Stimulated activated CD8-positive, alpha-beta memory T cell treated with anti-CD3 and anti-CD28 coated beads, Interleukin-12 subunit alpha, Interleukin-12 subunit beta, amount 100 ng/mL, for 1 hour (primary cell): ENCODE measurements around the gene SUSD4.

Experiments used
- DNase-seq: peaks from one replicate; pipeline ENCODE4 v3.0.0-alpha.2; 2020; ENCODE audit warnings: low read depth

Gene SUSD4

DNA sequence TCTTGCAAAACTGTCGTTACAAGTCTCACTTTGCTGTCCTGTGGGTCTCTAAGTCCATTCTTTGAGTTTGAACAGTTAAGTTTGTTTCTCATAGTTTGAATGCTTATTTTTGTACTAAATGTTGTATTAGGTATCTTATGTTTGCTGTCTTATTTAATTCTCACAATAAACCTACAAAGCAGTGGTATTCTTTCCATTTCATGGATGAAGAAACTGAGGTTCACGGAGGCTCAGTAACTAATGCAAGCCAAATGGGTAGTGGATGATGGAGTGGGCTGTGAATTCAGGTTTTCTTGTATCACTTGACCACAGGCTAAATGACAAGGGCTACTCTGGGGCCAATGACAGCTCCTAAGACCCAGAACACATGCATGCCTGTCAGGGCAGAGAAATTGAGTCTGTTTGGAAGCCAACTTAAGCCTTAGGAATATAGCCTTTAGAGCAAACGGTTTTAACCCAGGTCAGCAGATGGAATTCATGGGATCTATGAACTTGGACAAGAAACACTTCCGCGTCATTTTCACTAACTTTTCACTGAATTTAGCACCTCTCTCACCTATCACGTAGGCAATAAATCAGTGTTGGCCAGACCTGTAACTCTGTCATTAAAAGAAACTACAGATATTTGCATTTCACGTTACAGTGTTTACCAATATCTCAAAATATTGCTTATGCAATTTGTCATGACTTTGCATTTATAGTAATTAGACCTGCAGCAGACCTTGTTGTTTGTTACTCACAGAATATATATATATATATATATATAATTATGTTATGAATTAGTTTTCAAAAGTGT lies 153.8 kb downstream of the SUSD4 start:
- no peak for DNase-seq

DNA sequence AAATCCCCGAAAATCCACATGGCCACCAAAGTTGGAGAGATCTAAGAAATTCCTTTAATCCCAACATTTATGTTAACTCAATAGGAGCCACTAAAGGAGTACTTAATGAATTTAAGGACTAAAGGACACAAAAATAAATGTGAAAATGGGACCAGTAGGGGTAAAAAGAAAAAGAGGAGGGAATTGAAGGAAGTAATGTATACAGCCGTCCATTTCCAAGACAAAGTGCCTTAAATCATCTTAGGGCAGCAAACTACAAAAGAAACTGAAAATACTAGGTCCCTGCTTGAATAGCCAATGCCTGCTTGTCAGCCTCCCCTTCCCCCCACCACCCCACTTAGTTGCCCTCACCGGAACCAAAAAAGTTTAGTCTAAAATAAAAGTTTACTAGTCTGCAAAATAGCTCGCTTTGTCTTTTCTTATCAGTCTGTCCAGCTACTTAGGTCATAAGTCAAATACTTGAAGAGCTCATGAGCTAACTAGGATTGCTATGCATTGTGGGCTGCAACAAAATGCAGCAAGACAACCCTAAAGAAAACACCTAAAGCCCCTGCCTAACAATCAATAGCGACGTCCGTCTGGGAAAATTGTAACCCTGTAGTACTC lies 154.6 kb downstream of the SUSD4 start:
- DNase-seq, result no peak

DNA sequence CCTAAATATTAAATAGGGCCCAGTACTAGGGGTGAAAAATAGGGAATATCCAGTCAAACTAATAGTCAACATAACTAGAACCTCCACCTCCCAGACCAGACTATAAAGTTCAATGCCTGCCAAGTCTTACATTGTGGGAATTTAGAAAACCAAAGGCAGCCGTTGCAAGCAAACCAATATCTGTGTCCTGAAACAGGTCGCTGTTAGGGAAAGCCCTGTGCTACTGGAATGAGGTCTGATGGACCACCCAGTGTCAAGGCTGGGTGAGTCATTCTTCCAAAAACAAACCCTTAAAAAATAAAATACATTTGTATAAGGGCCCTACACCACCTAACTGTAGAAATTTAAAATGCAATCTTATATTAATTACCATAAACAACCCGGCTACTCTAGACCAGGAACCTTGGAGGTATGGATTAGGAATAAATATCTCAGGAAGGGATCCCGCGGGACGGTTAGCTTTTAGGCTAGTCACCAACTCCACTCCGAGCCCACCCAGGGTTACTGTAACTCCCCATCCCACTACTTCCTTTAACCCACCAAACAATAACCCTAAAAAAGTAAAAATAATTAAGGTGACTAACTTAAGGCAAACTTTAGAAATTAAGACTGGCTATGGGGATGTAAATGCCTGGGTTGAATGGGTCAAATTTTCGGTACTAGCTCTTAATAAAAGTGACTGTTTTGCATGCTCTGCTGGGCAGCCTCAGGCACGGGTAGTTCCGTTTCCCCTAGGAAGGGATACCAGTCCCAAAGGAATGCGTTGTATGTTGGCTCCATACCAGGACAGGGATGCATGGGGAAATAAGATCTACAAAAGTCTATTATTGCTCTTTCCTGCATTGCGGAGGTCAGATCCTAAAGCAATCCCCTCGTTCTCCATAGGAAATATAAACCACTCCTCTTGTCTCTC lies 155.6 kb downstream of the SUSD4 start:
- DNase-seq, result no peak

DNA sequence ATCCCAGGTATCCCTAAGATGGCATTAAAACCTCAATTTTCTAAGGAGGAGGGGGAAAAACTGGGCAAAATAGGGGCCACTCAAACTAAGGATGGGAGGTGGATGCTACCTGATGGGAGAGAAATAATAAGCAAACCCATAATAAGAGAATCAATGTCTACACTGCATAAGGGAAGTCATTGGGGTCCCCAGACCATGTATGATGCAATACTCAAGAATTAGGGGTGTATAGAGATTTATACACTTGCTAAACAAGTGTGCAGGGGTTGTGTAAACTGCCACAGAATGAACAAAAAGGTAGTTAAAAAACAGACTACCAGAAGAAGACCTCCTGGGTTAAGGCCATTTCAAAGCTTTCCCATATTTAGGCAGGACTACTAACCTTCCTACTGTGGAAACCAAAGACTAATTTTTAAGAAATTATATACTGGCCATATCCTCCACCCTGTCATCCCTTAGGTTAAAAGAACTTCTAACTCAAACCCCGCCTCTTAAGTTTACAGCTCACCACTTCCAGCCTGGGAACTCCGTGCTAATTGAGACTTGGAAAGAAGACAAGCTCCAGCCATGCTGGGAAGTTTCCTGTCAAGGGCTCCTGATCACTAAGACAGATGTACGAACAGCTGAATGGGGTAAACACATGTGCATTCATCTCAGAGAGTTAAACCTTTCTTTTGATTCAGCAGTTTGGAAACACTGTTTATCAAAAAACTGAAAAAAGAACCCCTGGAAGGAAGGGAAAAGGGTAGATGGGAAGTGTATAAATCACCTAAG lies 156.5 kb downstream of the SUSD4 start:
- DNase-seq, result no peak

DNA sequence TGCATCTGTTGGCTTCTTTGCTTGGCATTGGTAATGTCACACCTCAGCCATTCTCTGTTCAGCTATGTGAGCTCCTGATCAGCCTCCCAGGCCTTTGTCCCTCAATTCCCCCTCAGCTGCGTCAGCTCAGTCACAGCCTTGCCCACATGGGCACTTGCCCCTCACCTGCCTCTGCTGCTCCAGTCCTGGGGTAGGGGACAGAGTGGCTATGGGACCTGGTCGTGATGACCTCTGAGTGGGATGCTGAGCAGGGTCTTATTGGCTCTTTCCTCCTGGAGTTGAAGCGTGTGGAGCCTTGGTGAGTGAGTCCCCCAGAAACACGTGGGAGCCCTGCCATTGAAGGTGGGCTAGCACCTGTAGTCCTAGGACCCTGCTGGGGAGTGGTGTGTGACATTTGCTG lies 159.6 kb downstream of the SUSD4 start:
- DNase-seq, result no peak

DNA sequence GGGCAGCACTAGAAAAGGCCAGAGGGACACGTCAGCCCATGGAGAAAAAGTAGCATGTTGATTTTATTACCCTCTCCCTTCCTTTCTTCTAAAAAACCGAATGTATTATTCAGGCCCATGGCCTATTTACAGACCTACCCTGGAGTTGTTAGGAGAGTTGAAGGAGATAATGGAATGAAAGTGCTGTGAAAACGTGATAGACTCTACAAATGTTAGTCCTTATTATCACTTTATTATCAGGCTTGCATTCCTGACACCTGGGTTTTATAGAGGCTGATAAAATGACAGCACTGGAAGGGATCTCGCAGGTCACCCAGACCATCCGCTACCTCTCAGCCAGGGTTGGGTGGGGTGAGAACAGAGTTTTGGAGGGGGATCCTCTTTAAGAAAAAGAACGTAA lies 160.3 kb downstream of the SUSD4 start:
- no peak for DNase-seq

DNA sequence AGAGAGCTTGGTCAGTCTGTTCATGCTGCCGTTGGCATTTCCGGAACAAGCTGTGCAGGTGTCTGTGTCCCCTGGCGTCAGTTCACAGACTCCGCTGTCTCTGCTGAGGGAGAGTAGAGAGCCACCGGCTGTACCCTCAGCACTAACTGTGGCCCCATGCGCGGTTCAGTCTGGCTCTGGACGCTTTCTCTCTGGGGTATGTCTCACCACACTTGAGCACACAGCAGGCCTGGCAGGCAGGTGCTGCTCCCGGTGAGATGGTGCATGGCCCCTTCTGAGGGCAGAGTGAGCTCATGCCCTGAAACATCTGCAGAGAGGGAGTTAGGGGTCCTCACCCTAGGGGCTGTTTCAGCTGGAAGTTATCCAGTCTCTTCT lies 161.0 kb downstream of the SUSD4 start:
- no peak for DNase-seq

DNA sequence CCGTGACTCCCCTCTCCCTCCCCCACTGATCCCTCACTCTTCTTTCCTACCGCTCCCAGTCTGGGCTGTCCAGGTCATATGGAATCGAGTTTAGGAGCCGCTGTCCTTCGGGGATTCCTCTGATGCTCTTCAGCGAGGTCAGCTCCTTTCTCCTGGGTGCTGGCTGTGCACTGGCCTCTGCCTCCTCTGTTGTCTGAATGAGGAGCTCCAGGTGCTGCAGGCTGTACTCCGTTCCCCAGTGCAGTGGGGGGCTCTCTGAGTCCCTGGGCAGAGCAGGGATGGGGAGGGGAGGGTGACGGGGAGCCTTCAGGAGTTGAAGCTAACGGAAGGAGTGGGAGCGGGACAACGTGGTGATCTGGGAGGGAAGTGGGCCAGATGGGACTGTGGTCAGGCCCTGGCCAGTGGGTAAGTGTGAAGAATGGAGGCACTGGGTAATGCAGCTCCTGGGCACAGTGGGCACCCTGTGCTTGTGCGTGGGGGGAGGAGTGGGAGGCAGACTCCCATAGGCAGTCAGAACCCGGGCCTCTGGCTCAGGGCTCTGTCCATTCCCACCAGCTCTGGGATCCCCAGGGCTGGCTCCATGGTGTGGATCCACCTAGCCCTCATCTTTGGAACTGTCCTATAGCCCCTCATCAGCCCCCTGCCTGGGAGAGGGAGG lies 161.5 kb downstream of the SUSD4 start:
- no peak for DNase-seq

DNA sequence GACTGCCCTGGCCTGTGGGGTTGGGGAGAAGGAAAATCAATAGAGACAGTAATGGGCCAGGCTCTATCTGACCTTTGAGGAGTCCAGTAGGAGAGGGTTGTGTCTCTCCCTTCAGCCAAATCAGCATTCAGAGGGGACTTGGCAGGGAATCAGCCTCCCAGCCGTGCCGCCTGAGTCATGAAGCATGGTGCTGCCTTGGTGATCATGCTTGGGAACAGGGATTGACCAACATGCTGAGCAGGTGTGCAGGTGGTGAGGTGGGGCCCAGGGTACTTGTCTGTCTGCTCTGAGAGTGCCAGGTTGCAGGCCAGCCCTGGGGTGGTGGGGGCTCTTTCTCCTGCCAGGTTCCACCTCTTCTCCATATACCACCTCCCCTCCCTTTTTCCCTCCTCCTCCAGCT lies 162.0 kb downstream of the SUSD4 start:
- DNase-seq, result no peak

DNA sequence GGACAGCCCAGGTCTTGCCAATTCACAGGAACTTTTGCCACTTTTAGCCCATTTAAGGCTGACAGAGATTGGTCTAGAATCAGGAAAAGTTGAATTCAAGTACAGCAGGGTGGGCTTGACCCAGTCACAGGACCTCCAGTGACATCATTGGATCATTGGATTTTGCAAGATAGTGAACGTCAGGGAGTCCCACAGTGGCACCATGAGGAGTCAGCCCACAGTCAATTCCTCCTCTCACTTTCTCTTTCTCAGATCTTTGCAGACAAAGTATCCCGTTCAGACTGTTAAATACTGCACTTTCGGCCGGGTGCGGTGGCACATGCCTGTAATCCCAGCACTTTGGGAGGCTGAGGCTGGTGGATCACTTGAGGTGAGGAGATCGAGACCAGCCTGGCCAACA lies 163.1 kb downstream of the SUSD4 start:
- no peak for DNase-seq

DNA sequence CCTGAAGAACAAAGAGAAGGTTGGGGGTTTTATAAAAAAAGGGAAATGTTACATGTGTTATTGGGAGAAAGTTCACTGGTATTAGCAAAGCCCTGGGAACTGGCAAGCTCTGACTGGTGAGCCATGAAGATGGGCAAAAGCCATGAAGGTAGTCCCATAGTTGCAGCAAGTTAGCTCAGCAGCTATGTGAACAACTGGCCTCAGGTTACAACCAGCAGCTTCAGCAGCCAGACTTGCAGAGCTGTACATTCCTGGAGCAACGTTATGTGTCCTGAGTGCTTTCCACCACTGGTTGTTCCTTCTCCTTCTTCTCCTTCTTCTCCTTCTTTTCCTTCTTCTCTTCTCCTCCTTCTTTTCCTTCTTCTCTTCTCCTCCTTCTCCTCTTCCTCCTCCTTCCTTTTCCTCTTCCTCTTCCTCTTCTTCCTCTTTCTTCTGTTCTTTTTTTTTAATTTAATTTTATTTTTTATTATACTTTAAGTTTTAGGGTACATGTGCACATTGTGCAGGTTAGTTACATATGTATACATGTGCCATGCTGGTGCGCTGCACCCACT lies 164.8 kb downstream of the SUSD4 start:
- no peak for DNase-seq

DNA sequence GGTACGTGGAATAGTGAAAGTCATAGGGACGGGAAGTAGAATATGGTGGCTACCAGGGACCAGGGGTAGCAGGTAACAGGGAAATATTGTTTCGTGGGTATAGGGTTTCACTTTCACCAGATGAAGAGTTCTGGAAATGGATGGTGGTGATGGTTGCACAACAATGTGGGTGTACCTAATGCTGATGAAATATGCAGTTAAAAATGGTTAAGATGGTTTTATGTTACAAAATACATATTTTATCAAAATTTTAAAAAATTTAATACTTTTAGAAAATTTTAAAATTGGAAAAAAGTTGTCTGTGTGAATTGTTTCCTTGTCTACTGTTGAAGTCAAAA lies 165.4 kb downstream of the SUSD4 start:
- DNase-seq, result no peak

DNA sequence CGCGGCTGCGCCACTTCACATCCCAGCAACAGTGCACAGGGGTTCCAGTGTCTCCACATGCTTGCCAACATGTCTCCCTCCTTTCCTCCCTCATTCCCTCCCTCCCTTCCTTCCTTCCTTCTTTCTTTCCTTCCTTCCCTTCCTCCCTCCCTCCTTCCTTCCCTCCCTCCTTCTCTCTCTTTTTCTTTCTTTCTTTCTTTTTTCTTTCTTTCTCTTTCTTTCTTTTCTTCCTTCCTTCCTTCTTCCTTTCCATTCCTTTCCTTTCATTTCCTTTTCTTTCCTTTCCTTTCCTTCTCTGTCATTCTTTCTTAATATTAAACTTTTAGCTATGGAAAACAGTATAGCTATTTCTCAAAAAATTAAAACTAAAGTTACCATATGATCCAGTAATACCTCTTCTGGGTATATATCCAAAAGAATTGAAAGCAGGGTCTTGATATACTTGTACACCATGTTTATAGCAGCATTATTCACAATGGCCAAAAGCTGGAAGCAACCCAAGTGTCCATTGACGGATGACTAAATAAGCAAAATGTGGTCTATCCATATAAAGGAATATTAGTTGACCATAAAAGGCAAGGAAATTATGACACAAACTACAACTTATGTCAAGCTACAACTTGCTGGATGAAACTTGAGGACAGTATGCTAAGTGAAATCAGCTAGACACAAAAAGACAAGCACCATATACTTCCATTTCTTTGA lies 165.9 kb downstream of the SUSD4 start:
- no peak for DNase-seq

DNA sequence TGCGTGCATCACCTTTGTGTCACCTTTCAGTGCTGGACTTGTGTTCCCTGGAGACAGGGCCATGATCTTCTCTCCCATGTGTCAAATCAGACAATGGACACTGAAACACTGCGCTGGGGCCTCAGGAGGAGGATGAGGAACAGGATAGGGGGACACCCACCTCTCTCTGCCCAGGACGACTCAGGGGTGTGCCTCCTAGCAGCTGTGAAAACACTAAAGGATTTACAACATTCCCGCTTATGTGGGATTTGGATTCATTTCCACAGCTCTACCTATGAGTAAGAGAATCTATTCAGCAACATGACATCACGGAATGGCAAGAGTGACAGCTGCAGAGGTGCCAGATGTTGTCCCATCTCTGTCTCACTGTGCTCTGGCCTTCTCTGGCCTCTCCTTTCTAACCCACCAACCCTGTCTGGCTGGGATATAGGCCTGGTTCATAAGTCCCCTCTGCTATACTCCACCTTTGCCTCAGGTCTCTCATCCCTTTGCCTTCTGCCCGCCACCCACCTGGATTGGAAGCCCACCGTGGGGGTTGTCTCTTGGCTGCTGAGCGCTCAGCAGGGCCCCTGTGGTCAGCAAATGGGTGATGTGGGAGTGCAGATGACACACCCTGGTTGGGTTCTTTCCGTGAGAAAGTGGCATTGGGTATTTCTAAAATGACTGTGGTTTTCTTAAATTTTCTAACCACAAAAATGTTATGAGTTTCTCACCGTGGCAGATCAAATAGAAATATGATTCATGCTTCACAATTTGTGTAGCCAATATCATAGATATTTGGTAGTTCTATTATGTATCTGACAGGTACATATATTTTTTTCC lies 173.9 kb downstream of the SUSD4 start:
- peak; percentile 42 for DNase-seq

DNA sequence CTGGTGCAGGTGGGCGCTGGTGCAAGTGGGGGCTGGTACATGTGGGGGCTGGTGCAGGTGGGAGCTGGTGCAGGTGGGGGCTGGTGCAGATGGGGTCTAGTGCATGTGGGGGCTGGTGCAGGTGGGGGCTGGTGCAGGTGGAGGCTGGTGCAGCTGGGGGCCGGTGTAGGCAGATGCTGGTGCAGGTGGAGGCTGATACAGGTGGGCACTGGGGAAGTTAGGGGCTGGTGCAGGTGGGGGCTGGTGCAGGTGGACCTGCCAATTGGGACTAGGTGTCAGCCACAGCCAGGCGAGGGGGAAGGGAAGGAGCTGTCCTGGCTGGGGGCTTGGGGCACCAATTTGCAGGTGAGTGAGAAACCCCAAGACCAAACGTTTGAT lies 174.5 kb downstream of the SUSD4 start:
- DNase-seq, result no peak

DNA sequence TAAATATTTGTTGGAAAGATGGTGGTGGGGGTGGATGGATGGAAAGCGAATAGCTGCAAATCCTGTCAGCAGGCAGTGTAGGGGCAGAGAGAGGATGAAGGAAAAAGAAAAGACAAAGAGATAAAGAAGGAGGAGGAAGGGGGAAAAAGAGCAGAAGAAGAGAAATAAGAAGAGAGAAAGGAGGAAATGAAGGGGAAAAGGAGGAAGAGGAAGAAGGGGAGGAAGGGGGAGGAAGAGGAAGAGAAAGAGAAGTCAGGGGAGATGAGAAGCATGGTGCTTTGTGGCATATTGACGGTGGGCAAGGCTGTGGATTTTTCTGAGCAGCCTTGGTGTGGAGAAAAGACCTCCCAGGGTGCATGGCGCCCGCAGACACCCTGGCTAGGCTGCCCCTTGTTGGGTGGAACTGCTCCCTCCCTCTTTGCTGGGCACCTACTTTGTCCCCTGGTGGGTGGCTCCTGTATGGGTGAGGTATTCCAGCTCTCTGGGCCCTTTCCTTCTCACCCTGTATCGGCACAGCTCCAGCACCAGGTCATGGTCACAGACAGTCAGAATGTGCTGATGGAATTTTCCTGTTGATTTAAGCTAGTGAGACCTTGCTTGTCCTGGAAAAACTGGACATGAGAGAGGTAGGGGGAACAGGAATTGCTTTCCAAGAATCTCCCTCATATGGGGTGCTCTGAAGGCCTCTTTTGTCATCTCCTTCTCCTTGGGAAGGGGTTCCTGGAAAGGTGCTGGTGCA lies 175.2 kb downstream of the SUSD4 start:
- no peak for DNase-seq

DNA sequence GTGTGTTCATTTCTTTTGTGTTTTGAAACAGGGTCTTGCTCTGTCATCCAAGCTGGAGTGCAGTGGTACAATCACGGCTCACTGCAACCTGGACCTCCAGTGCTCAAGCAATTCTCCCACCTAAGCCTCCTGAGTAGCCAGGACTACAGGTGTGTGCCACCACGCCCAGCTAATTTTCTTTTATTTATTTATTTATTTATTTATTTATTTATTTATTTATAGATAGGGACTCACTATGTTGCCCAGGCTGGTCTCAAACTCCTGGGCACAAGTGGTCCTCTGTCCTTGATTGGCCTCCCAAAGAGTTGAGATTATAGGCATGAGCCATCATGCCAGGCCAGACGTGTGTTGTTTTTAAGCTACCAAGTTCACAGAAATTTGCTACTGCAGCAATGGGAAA lies 177.2 kb downstream of the SUSD4 start:
- DNase-seq, result no peak

DNA sequence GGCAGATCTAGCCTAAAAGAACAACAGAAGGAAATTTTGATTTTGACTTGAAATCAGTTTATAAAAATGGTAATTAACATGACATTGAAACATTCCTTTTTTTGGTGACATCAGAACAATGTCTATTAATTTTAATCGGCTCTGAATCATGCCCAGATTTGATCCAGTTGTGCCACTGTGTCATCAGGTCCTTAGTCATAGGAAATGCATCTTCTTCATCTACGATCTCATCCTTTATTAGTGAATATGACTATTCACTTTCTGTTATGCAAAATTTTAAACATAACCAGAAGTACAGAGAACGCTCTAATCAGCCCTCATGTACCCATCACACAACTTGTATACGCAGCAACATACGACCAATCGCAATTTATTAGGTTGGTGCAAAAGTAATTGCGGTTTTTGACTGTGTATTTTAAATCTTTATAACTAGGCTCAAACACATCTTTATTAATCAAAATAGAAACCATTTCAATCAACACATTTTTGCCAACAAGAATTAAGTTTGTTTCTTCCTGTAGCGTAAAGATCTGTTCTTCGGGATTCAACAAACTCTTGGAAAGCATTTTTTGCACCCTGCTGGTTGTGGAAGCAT lies 180.6 kb downstream of the SUSD4 start:
- no peak for DNase-seq
